ENCODE results near the gene CCBE1. TPM values are rescaled to one million over a fixed set of nuclear protein-coding genes. Genes with fewer than 3 reads are reported as not detected.

Gene CCBE1
- total RNA-seq, 1 donor from 2014 or later, result 6.4 TPM

- Histone ChIP-seq H3K9me3 (ENCODE audit: low read depth) (no peaks in the 10 kb centered on the region), H4K20me1 (ENCODE audit: low read depth) (no peaks in the 10 kb centered on the region), H3K4me1 (peaks cover 5% of the 10 kb centered on the region), H3K27me3 (no peaks in the 10 kb centered on the region), H3K9ac (no peak overlapping the region), H2AFZ (replicated peaks) (no peak overlapping the region), H3K4me3 (no peak overlapping the region), H3F3A (ENCODE audit: low read depth) (no peaks in the 10 kb centered on the region), H3K4me2 (no peak overlapping the region), H3K36me3 (no peaks in the 10 kb centered on the region), H3K79me2 (ENCODE audit: low read depth) (no peaks in the 10 kb centered on the region), H3K27ac (no peak overlapping the region)
- DNase-seq (ENCODE audit: low spot score), result no peak
- no peaks in the 10 kb centered on the region for H3K9me3 Mint-ChIP-seq
- peaks cover 6% of the 10 kb centered on the region for H3K4me1 Mint-ChIP-seq
- peak overlapping the region; percentile 33 for H3K27ac Mint-ChIP-seq
- H3K27me3 Mint-ChIP-seq (ENCODE audit: insufficient read depth, low read depth), result peaks cover 2% of the 10 kb centered on the region
- H3K4me3 Mint-ChIP-seq, result no peak overlapping the region
- no peaks in the 10 kb centered on the region for H3K36me3 Mint-ChIP-seq
- TF ChIP-seq EZH2 (IDR thresholded peaks at IDR 0.05), result no peak
- no peak for TF ChIP-seq EZH2phosphoT487 (IDR thresholded peaks at IDR 0.05)
- TF ChIP-seq, protein P1, sequence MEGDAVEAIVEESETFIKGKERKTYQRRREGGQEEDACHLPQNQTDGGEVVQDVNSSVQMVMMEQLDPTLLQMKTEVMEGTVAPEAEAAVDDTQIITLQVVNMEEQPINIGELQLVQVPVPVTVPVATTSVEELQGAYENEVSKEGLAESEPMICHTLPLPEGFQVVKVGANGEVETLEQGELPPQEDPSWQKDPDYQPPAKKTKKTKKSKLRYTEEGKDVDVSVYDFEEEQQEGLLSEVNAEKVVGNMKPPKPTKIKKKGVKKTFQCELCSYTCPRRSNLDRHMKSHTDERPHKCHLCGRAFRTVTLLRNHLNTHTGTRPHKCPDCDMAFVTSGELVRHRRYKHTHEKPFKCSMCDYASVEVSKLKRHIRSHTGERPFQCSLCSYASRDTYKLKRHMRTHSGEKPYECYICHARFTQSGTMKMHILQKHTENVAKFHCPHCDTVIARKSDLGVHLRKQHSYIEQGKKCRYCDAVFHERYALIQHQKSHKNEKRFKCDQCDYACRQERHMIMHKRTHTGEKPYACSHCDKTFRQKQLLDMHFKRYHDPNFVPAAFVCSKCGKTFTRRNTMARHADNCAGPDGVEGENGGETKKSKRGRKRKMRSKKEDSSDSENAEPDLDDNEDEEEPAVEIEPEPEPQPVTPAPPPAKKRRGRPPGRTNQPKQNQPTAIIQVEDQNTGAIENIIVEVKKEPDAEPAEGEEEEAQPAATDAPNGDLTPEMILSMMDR (IDR thresholded peaks at IDR 0.05), result no peak
Measured at GRCh38 chr18:59623456-59624368, 73.5 kb downstream of the CCBE1 start.

GRCh38 chr18:59621027-59621426 lies 76.2 kb downstream of the CCBE1 start:
- Histone ChIP-seq H2AFZ (replicated peaks) (no peak overlapping the region), H3K36me3 (no peaks in the 10 kb centered on the region), H3K4me3 (no peak overlapping the region), H3K27me3 (no peaks in the 10 kb centered on the region), H4K20me1 (ENCODE audit: low read depth) (no peaks in the 10 kb centered on the region), H3K9ac (no peak overlapping the region), H3K4me1 (peaks cover 5% of the 10 kb centered on the region), H3K79me2 (ENCODE audit: low read depth) (no peaks in the 10 kb centered on the region), H3K9me3 (ENCODE audit: low read depth) (no peaks in the 10 kb centered on the region), H3K27ac (no peak overlapping the region), H3K4me2 (no peak overlapping the region), H3F3A (ENCODE audit: low read depth) (no peaks in the 10 kb centered on the region)
- no peaks in the 10 kb centered on the region for H3K27me3 Mint-ChIP-seq (ENCODE audit: insufficient read depth, low read depth)
- no peak overlapping the region for H3K4me3 Mint-ChIP-seq
- no peak overlapping the region for H3K27ac Mint-ChIP-seq
- TF ChIP-seq EZH2 (IDR thresholded peaks at IDR 0.05), result no peak
- TF ChIP-seq EZH2phosphoT487 (IDR thresholded peaks at IDR 0.05), result no peak
- TF ChIP-seq, protein P1 (IDR thresholded peaks at IDR 0.05), result no peak
- H3K4me1 Mint-ChIP-seq, result peaks cover 8% of the 10 kb centered on the region
- H3K36me3 Mint-ChIP-seq, result no peaks in the 10 kb centered on the region
- no peak for DNase-seq (ENCODE audit: low spot score)
- no peaks in the 10 kb centered on the region for H3K9me3 Mint-ChIP-seq

DNA sequence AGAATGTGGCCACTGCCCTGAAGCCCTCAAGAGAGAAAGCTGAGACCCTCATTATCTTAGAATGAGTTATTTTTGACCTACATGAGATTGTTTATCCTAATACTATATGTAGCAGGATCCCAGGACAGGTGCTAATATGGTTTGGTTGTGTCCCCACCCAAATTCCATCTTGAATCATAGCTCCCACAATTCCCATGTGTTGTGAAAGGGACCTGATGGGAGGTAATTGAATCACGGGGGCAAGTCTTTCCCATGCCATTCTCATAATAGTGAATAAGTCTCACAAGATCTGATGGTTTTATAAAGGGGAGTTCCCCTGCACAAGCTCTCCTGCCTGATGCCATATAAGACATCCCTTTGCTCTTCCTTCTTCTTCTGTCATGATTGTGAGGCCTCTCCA lies 76.8 kb downstream of the CCBE1 start:
- no peaks in the 10 kb centered on the region for H4K20me1 ChIP-seq (ENCODE audit: low read depth)
- H3K27ac Mint-ChIP-seq, result no peak overlapping the region
- no peaks in the 10 kb centered on the region for H3K9me3 Mint-ChIP-seq

More for the DNA sequence above, 76.8 kb downstream of the CCBE1 start:
- no peaks in the 10 kb centered on the region for H3F3A ChIP-seq (ENCODE audit: low read depth)
- peaks cover 8% of the 10 kb centered on the region for H3K4me1 Mint-ChIP-seq
- H2AFZ ChIP-seq (replicated peaks), result no peak overlapping the region
- DNase-seq (ENCODE audit: low spot score), result no peak
- H3K4me3 Mint-ChIP-seq, result no peak overlapping the region
- no peaks in the 10 kb centered on the region for H3K9me3 ChIP-seq (ENCODE audit: low read depth)
- peaks cover 2% of the 10 kb centered on the region for H3K27me3 Mint-ChIP-seq (ENCODE audit: insufficient read depth, low read depth)
- H3K4me3 ChIP-seq, result no peak overlapping the region
- no peaks in the 10 kb centered on the region for H3K79me2 ChIP-seq (ENCODE audit: low read depth)
- H3K9ac ChIP-seq, result no peak overlapping the region
- H3K4me1 ChIP-seq, result peaks cover 5% of the 10 kb centered on the region
- H3K27ac ChIP-seq, result no peak overlapping the region
- no peaks in the 10 kb centered on the region for H3K36me3 Mint-ChIP-seq
- no peaks in the 10 kb centered on the region for H3K36me3 ChIP-seq
- no peak overlapping the region for H3K4me2 ChIP-seq
- H3K27me3 ChIP-seq, result no peaks in the 10 kb centered on the region
- no peak for TF ChIP-seq EZH2 (IDR thresholded peaks at IDR 0.05)
- no peak for TF ChIP-seq EZH2phosphoT487 (IDR thresholded peaks at IDR 0.05)
- TF ChIP-seq, protein P1 (IDR thresholded peaks at IDR 0.05), result no peak

Measured in neural progenitor cell (in vitro differentiated cells).